Activated T-cell treated with anti-CD3 and anti-CD28 coated beads, Interleukin-2, amount 50 U/mL, for 1 hour (primary cell): ENCODE measurements around the gene CORO7.

Experiments used
- DNase-seq: peaks from one replicate; pipeline ENCODE4 v3.0.0-alpha.2; 2020

Gene CORO7

DNA sequence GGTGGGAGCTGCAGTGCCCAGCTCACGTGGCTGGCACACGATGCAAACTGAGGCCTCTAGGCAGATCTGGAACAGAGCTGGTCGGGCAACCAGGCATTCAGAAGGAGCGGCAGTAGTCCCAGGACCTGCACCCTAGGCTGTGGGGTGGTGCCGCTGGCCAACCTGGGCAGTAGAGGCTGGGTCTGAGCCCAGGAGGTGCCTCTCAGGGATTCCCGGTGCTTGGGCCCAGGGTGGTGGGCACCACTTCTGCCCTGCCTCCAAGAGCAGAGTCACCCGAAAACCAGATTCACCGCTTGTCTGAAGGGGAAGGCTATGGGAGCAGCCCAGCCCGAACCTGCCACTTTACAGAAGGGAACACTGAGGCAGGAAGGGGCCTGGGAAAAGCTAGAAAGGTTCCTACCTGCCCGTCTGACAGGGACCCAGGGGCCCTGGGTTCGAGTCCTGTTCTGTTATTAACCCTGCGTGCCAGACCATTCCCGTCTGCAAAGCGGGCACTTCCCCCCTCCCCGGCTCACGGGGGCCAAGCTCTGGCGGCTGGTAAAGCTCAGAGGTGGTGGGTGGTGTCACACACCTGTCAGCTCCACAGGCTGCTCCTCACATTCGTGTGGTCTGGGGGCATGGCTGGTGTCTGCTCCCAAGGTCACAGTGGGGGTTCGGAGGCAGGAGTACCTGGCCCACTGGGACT lies 83.6 kb downstream of the CORO7 start:
- no peak for DNase-seq

DNA sequence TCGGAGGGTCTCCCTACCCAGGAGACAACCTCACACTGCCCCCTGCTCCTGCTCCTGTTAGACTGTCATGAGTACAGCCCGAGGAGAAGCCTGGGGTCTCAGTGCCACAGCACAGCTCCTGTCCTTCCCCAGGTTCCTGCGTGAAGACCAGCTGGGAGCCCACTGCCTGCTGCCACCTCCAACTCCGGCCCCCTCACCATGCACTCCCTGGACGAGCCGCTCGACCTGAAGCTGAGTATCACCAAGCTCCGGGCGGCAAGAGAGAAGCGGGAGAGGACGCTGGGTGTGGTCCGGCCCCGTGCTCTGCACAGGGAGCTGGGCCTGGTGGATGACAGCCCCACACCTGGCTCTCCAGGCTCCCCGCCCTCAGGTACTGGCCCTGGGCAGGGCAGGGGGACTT lies 84.3 kb downstream of the CORO7 start:
- DNase-seq: no peak

DNA sequence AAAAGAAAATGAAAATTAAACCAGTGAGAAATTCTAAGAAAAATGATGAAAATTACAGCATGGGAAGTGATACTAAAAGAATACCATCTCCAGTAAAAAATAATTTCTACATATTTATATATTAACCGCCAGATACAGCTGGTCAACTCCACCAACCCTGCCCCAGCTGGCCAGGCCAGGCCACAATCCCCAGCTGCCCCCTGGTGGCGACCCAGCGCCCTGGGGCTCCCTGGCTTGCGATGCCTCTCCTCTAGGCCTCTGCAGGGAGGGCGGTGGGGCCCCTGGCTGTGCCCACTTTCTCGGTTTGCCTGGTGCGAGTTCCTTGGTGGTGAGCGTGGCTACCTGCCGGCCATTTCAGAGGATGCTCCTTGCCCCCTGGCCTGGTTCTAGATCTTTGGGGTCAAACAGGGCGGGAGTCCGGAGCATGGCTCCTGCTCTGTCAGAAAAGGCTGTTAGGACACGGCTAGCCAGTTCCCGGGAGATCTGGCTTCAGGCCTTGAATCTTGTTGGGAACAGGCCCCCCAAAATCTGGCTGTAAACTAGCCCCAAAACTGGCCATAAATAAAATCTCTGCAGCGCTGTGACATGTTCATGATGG lies 86.0 kb downstream of the CORO7 start:
- DNase-seq: peak; percentile 77

DNA sequence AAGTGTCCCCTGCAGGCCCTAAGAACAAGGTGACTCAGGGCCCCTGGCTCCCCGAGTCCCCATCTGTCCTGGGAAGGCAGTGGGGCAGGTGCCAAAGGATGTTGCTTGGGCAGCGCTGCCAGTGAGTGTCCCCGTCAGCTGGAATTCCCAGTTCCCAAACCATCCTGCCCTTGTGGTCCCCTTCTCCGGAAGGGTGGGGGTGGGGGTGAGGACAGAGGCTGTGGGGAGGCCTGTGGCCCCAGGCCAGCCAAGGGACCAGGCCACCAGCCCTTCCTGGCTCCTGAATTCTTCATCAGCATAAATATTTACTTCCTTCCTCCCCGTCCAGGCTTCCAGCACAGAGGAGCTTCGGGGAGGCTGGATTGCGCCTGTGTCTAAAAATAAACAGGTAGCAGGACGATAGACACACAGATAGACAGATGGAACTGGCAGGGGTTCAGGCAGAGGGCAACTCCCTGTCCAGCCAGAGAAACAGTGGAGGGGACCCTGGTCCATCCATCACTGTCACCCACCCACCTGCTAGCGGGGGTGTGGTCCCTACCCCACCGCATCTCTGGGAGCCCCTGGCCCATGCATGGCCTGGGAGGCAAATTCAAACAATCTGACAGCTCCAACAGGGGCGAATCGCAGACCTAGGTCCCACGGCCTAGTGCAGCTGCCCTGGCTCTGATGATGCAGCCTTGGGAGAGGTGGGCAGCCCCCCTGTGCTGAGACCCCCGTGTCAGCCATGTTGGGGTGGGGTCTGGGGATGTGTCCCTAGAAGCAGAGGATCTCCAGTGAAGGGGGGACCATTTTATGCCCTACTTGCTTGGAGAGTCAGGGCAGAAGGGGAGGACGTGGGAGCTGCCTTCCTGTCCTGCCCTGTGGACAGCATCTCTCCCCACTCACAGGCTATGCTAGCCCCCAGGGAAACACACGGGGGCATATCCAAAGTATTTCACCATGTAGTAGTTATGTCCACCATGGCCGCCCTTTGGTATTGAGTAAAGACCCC lies 87.3 kb downstream of the CORO7 start:
- DNase-seq: no peak

DNA sequence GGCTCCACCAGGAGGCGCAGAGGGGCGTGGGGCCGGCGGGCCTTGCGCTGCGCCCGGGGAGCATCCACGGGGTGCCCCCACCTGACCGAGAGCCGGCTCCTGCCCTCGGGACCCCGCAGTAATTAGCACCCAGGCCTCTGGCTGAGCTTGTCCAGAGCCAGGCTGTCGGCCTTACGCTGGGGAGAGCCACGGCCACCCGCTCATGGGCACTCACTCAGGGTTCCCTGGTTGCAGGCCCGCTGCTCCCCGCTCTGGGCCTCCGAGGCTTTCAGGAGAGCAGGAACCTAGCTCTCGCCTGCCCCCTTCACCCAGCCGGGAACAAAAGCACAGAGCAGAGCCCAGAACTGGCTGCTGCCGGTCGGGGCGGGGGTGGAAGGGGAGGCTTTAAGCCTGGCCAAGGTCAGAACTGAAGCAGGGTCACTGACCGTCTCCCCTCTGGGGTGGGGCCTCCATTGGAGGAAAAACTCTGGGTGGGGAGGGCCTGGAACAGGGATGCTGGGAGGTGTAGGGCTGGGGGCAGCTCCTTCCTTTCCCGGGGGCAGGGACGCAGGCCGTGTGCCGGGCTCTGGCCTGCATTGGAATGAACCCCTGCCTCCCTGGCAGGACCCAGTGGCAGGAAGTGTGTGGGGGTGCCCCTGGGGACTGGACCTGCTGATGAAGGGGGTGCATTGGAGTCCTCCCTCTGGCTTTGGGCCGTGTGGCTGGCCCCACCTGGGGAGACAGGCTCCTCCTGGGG lies 88.2 kb downstream of the CORO7 start:
- peak; percentile 67 for DNase-seq

DNA sequence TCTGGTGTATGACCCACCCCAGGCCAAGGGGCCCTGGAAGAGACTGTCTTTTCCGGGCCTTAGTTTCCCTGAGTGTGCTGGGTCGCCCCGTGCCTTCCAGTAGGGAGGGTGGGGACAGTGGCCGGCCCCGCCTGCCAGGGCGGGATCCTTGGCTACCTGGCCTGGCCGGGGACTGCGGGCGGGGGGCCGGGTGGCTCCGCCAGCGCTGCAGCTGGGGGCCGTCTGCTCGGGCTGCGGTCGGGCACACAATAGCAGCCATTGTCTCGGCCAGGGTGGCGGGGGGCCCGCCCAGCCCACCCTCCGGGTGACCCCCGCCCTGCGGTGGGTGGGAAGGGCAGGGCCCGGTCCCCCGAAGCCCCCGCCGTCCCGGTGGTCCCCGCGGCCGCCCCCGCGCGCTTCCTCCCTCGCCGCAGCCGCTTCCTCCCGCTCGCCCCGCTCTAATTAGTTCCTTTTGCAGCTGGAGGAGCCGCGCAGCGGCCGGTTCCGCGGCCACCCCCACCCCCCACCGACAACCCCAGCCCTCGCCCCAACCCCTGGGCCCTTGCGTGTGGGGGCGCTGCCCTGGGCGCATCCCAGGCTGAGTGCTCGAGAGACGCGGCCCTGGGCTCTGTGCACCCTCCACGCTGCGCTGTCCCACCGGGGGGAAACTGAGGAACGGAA lies 88.9 kb downstream of the CORO7 start:
- DNase-seq: no peak

DNA sequence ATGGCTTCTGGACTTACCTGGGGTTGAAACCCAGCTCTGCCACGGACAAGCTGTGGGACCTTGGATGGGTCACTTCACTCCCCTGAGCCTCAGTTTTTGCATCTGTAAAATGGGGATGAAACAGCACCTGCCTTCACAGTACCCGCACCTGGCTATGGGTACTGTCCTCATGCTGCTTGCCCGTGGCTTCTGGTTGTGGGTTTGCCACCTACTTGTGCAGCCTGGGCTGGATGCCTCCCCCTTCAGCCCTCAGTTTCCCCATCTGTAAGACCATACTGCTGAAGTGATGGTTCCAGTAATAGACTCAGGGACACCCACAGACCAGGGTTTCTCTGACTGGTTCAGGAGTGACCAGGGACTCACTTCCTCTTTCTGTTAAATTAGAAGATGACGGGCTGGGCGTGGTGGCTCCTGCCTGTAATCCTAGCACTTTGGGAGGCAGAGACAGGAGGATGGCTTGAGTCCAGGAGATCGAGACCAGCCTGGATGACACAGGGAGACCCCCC lies 91.1 kb downstream of the CORO7 start:
- DNase-seq: no peak

DNA sequence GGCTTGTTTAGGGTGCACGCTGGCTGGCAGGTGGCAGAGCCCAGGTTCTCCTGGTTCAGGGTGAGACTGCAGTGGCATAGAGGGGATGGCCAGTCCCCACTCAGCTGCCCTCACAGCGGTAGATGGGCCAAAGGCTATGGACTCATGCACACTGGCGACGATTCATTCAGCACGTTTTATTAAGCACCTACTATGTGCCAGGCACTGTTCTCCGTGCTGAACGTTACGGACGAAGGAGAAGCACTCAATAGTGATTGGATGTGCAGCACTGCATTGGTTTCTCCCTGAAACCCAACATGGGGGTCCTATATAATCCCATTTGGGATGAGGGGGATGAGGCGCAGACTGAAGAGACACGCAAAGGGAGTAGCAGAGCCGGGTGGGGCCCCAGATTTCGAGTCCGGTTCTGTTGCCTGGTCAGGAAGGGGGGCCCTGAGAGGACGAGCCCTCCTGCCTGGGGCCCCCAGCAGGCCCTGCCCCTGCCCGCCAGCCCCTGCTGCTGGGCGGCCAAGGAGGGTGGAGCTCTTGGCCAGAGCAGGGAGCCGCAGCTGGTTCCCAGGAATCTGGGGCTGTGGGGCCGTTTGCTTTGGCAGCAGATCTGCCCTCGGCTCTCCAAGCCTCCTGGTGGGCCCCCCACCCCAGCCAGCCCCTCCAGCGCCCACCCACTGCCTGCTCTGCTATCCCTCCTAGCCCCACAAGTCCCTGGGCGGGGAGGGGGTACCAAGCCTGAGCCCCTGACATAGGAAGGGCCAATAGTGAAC lies 91.7 kb downstream of the CORO7 start:
- no peak for DNase-seq

DNA sequence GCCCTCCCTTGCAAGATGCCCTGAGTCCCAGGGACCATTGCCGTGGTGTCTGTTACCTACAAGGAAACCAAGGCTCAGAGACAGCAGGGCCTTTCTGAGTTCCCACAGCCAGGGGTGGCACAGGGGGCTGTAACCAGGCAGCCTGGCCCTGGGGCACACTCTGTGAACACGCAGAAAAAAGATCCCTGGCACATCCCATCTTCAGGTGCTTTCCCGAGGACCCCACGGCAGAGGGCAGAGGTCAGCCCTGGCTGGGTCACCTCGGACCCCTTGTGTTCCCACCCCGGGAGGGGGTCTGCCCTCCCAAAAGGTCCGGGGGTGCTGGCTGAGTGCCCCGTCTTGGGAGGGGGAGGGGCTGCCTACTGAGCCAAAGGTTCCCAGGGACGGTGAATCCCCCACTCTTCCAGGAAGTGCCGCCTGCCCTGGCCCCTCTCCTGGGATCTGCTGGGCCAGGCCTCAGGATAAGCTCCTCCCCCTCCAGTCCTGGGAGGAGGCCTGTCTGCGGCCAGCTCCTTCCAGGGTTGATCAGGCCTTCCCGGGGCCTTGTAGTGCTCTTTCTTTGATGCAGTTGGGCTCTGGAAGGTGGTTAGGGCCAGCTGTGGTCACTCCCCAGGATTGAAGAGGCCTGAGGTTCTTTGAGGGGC lies 92.4 kb downstream of the CORO7 start:
- no peak for DNase-seq

DNA sequence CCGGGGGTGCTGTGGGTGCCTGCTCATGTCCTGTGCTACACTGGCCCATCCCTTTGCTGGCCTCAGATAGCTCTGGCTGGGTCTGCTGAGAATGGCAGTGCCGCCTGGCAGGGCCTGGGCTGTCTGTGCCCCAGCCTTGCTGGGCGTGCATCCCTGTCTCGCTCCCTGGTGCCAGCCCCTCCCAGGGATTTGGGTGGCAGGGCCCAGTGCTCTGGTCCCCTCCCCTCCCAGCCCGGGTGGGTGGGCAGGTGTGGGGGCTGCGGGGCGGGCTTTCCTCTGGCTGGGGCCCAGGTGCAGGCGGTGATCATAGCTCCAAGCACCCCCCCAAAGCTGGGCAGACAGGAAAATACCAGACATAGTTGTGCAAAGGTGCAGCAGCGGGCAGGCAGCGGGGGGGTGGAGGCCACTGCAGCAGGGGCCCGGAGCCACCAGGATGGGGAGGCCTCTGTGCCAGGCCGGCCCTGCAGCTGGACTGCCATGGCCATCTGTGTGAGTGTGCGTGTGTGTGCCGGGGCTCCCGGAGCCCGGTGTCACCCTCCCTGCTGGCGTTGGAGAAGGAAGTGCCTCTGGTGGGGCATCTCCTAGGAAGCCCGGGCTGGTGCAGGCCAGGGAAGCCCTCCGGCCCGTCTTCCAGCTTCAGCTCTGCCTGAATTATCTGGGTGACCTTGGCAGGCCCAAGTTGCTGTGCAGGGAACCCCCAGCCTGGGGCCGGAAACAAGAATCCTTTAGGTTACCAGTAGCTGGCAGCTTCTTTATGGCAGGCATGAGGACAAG lies 93.1 kb downstream of the CORO7 start:
- DNase-seq: no peak

DNA sequence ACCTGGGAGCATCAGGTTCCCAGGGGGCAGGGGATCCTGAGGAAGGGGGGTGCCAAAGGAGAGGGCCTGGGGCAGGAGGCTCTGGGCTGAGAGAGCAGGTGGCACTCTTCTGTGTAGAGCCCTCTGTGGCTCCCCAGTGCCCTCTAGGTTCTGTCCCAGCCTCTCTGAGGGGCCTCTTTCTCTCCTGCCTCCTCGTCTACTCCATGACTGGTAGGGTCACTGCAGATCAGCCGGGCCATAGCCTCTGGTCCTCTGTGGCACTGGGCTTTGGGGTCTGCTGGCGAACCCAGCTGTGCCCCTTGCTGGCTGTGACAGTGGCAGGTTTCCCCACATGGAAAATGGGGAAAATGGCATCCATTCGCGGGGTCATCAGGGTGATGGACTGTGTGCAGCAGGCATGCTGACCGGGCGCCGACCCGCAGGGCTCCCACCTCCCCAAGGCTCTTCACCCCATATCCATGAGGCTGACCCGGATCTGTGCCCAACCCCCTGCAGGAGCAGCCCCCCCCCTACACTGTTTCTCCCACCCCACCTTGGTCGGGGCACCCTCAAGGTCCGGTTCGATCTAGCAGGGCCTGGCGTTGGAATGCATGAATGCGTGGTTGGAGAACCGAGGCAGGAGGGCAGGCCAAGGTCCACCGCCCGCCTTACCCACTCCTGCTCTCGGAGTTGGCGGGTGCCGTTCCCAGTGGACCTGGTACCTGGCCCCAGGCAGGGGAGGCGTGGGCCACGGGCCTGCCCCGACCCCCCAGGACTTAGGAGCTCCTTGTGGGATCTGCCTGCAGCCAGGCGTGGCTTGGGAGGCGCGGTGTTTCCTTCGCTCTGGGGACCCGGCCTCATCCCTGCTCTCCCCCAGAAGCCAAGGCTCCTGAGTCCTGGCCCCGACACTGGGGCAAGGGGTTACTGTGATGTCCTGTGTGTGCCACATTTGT lies 94.0 kb downstream of the CORO7 start:
- no peak for DNase-seq

DNA sequence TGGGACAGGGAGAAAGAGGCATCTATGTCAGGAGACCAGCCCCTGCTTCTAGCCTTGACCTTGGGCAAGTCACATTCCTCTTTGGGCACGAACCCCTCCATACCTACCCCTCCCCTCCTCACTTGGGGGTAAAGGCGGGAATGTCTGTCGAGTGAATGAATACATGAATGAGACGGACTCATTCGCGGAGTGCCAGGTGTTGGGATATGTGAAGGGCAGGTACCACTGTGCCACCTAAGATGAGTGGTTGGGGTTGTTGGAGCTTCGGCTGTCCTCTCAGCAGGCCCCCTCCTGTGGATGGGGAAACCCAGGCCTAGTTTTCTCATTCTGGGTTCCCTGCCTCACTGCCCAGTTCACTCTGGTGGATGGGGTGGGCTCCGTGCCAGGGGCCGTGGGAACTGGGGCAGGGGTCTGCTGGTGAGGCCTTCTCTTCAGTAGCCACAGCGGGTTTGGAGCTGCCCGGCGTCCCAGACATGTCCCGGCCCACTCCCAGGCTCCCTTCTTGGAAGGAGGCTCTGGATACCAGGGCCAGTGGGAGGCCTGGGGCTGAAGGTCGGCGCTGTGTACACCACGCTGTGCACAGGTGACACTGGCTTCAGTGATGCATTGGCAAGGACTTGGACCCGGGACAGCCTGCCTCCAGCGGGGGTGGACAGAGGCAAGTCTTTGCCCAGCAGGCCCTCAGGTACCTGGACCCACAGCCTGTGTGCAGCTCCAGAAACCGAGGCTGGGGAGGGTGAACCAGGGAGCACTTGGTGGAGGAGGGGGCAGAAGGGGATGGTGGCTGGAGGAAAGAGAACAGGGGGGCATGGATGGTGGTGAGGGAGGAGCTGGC lies 94.9 kb downstream of the CORO7 start:
- DNase-seq: no peak

DNA sequence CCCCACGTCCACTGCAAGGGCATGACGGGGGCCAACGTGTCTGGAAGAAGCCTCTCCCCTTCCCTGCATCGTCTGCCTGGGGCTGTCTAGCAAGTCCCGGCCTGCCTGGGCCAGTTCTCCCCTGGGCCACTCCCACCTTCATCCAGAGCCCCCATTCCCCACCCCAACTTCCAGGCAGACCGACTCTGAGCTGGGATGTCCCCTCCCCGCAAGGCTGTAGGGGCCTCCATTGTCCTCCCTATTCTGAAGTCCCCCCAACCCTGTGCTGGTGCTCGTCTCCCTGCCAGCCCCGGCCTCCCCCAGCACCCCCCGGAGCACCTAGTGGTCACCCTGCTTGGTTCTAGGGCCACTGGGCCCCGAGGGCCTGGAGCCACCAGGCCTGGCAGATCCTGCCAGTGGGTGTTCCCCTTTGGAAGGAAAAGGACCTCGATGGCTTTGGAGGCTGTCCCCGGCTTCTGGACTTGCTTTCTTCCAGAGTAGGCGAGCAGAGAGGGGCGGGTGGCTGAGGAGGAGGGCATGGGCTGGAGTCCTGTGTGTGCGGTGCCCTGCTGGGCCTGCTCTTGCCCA lies 95.7 kb downstream of the CORO7 start:
- no peak for DNase-seq

DNA sequence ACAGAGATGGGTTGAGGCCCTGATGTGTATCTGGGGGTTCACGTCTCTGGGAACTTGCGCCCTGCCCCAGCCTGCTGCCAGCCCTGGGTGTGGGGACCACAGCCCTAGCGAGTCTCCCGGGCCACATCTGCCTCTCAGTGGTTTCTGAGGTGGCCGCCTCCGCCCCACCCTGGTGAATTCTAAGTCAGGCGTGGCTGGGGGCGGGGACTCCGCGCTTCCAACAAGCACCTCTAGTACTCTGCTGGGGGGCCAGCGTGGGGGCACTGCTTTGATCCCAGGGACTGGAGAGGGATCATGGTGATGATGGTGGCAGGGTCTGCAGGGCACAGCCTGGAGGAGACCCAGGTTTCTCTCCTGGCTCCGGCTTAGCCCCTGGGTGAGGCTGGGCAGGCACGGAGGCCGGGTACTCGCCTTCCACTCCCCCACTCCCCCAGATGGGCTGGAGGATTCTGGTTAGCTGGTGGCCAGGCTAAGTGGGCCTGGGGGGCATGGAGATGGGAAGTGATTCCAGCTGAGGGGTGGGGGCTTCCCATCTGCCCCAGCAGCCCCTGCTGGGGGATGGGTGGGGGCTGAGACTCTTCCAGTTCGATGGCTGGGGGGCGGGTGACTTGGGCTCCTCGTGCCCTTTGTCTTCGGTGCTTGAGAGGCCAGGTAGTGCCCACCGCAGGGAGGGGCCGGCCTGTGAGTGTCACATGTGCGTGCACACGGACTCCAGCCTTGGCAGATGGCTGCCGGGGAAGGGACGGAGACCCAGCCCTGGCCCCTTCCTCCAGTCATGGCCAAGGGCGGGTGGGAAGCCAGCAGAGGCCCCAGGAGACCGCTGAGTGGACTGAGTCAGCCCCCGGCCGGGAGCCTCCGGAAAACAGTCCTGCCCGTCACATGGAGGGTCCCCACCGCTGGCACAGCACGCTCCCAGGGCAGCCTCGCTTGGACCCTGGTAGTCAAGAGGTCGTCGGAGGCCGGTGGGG lies 96.7 kb downstream of the CORO7 start:
- DNase-seq: peak; percentile 58

DNA sequence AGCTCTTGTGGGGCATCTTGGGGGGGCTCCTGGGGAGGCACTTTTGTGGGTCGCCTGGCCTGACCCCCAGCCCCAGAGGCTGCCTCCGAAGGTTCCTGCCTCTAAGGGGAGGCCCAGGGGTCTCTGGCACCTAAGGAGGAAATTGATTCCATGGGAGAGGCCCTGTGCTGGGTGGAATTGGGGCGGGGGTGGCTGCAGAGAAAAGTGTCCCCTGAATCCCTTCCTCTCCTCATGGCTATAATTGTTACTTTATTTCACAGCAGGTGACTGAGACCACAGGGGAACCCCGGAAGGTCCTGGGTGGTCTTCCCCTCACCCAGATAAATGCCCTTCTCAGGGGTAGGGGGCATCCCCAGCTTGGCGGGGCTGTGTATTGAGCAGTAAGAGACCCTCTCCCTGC lies 97.4 kb downstream of the CORO7 start:
- DNase-seq: no peak

DNA sequence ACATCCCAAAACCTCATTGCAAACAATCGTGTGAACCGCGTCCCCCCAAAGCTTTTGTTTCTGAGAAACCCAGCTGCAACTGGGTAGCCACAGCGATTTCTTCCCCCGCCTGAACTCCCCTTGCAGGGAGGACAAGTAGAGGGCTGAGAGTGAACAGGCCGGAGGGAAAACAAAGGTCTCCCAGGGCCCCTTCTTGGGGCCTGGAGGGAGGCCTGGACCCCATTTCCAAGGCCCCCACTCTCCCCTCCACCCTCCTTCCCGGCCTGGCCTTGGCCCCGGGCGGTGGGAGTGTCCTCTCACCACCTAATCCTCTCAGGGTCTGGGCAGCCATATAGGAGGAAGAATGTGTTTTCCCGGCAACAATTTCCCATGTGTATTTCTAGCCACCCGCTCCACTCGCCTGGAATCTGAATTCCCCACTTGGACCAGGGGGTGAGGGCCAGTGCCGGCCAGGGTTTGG lies 97.9 kb downstream of the CORO7 start:
- no peak for DNase-seq
